ENCODE results near the gene ATPAF1.

ATPAF1 gene

DNA sequence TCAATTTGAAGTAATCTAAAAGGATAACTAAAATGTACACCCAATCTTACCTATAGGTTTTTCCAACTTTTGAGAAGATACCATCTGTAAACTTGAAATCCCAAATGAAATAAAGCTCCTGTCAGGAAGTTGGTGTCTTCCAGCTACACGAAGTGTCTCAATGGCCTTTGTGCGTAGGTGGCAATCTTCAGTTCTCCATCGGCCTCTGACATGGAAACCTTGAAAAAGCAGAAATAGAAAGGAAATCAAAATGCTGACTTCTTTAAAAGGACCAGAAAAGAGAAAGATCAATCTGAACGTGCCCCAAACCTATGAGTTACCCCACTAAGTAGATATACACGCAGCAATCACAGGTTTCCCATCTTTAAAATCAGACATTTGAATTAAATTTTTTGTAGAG lies 74.1 kb downstream of the ATPAF1 start:
- DNase-seq, result peak in 1 of 58 donors; percentile 30

DNA sequence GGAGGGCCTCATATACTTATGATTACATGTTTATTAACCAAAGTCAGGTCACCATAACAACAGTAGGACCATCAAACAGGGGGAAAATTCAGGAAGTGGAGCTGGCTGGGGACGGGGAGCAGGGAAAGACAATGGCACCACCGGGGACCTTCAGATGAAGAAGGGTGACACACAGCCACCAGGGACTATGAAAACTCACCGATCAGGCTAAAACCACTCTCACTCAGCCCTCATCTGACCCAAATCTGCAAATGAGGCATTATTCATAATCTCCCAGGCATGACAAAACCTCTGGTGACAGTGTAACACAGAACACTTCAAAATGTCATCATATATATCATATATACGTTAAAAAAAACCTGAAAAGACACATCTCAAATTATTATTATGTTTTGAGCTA lies 75.3 kb downstream of the ATPAF1 start:
- DNase-seq, result no peak

DNA sequence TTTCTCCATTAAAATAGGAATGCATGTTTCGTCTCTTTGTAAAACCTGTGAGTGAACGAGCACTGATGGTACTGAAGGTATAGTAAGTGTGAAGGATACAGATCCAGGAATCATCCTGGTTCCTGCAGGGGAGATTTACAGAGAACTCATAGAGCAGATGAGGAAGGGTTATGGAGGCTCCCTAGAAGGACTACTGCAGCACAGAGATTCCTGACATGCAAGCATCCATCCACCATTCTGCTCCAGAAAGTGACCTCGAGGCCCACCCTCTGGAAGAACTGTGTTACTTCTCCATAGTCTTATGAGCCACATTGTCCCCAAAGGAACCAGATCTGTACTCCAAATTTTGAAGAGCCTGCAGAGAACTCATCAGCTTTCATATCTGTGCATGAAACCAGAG lies 78.6 kb downstream of the ATPAF1 start:
- DNase-seq, result no peak

DNA sequence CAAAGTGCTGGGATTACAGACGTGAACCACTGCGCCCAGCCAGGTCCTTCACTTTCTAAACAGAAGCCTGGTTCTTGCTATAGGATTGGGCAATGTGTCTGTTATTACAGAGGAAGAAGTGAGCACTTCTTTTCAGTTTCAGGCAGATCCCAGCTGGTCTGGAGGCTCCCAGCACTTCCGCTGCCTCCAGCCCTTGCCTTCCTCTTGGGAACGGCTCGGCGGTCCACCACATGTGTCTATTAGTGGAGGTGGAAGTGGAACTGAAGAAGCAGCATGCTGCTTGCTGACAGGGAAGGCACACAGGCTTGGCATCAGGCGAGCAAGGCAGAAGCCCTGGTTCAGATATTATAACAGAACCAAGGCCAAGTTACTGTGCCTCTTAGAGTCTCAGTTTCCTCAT lies 81.1 kb downstream of the ATPAF1 start:
- peak in 19 of 58 donors; percentile 12 to 52 (median 29) for DNase-seq

DNA sequence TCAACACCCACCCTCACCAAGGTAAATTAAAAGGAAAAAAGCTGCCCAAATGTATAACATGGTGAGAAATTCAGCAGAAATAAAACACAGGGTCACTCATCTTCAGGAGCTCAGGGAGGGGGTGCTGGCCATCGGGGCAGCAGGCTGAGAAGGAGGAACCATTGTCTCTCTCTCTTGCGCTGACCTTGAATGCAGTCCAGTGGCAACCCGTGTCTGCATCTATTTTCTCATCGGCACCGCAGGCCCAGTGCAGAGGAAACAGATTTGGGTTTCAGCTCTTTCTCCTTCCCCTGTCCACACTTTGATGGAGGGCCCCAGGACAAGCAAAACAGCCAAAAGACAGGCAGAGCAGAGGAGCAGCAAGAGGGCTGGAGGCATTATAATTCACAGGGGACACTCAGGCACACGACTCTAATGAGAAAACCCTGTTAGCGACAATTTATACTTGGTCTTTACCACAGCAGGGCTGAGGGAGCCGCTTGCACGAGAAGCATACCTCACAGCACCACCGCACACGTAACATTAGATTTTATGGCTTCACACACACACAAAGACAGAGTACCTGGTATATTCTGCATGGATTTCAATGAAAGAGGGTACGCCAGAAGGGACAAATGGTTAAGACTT lies 82.7 kb downstream of the ATPAF1 start:
- DNase-seq, result peak in 2 of 58 donors; percentile 11 to 30

DNA sequence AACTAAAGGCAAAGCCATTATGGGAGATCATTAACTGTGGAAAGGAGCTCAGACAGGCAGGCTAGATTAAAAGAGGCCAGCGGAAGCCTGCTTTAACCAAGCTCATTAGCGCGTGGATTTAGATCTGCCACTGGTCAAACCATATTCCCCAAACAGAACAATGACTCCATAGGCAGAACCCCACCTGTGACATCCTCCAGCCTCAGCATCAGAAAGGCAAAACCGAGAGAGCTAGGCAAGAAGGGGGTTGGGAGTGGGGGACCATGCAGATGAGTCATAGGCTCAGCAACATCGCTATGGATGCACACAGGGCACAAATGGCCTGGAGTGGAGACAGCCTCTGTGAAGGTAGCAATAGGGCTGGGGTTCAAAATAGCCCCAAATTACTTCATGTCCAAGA lies 84.7 kb downstream of the ATPAF1 start:
- DNase-seq, result no peak

DNA sequence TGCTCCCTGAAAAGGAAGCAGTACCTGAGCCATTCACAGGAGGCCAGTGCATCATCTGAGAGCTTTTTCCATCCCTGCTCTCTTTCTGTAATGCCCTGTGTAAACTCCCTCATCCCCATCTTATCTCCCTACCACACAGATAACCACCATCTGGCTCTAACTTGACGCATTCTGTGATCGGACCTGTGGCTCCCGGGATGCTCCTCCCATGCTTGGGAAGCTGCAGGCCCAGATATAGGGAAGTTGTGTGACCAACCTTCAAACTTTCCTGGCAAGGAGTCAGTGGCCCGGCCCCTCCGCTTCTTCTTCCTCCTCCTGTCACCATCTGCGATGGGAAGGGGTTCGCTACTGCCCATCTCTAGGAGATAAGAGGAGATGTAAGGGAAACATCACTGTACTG lies 85.2 kb downstream of the ATPAF1 start:
- DNase-seq, result peak in 1 of 58 donors; percentile 15

All from anterior cingulate cortex (tissue), 58 donors.